B cell (primary cell): ENCODE results near the gene CCDC106. TPM values are rescaled to one million over a fixed set of nuclear protein-coding genes. Genes with fewer than 3 reads are reported as not detected.
A peak's percentile ranks its signal among the peaks of the same experiment; 100 is the strongest.

Source experiments
- ATAC-seq: fragments of 200-7000 bp; cut with Tn5 transposase; one replicate; pipeline ENCODE4 v1.10.0; 2021; ENCODE audit warnings: low read depth, mild to moderate bottlenecking, moderate number of reproducible peaks, moderate library complexity
- CTCF ChIA-PET: fragments of 350-600 bp; sonication (Branson Sonifier 250); formaldehyde crosslinking; loops from one replicate; lab custom pipeline; 2021; ENCODE audit warnings: antibody characterized with exemption, inconsistent platforms; lab: Charles Lee
- POLR2A ChIA-PET: fragments of 350-600 bp; sonication (Branson Sonifier 250); formaldehyde crosslinking; loops from one replicate; lab custom pipeline; 2021; ENCODE audit warnings: antibody characterized with exemption; lab: Charles Lee
- DNase-seq: peaks from one replicate; pipeline ENCODE4 v3.0.0; 2013
- H2AFZ ChIP-seq: 2 replicates; pipeline ENCODE4 v1.6.1; 2012; ENCODE audit warnings: mild to moderate bottlenecking, low read depth, low read length; ENCODE audit not compliant: insufficient read depth, poor library complexity, severe bottlenecking
- H3K27ac ChIP-seq, 2 donors: 1 replicate in 1 of 2; 2 replicates in 1 of 2; pipeline ENCODE4 v1.5.1; 2012 to 2013; ENCODE audit warnings: low read length in 2 of 2, mild to moderate bottlenecking in 2 of 2, moderate library complexity in 1 of 2
- H3K27me3 ChIP-seq, 4 experiments: fragments of 200-600 bp in 1 of 4; sonication (generic) in 1 of 4; replicated peaks in 1 of 4; 1 replicate in 2 of 4; 2 replicates in 2 of 4; pipeline versions ENCODE4 v1.6.1 to v1.7.0; 2013 to 2016; ENCODE audit warnings: low read length in 3 of 4, mild to moderate bottlenecking in 2 of 4, mixed read lengths in 1 of 4, moderate library complexity in 1 of 4; ENCODE audit not compliant: insufficient read depth in 4 of 4, control insufficient read depth in 3 of 4; ENCODE audit errors: control extremely low read depth in 1 of 4
- H3K36me3 ChIP-seq, 2 experiments: replicated peaks in 1 of 2; 1 replicate in 1 of 2; 2 replicates in 1 of 2; pipeline versions ENCODE4 v1.6.1 to v1.7.1; 2013; ENCODE audit warnings: low read length in 1 of 2; ENCODE audit not compliant: insufficient read depth in 2 of 2, control insufficient read depth in 1 of 2; ENCODE audit errors: control extremely low read depth in 1 of 2, extremely low read depth in 1 of 2
- H3K4me1 ChIP-seq, 2 donors: fragments of 200-600 bp in 1 of 2; sonication (generic) in 1 of 2; 1 replicate in 1 of 2; 2 replicates in 1 of 2; pipeline versions ENCODE4 v1.5.1 to v1.6.1; 2013 to 2017; ENCODE audit warnings: low read length in 2 of 2; ENCODE audit not compliant: control insufficient read depth in 2 of 2, insufficient read depth in 2 of 2
- H3K4me2 ChIP-seq: replicated peaks from 2 replicates; pipeline ENCODE3; 2012; ENCODE audit warnings: mild to moderate bottlenecking, low read depth, low read length; ENCODE audit not compliant: poor library complexity, severe bottlenecking
- H3K4me3 ChIP-seq, 5 experiments: fragments of 200-600 bp in 1 of 5; sonication (generic) in 1 of 5; 1 replicate in 3 of 5; 2 replicates in 2 of 5; pipeline versions ENCODE4 v1.5.1 to v1.7.0; 2011 to 2016; ENCODE audit warnings: low read length in 4 of 5, mild to moderate bottlenecking in 4 of 5, low read depth in 2 of 5, control low read depth in 1 of 5, moderate library complexity in 1 of 5; ENCODE audit not compliant: insufficient read depth in 1 of 5; ENCODE audit errors: control extremely low read depth in 1 of 5, extremely low read depth in 1 of 5
- H3K79me2 ChIP-seq: fragments of 200-600 bp; sonication (generic); one replicate; pipeline ENCODE4 v1.6.0; 2016; ENCODE audit warnings: low read length; ENCODE audit not compliant: control insufficient read depth, insufficient read depth
- H3K9ac ChIP-seq: fragments of 200-600 bp; sonication (generic); 2 replicates; pipeline ENCODE4 v1.6.1; 2017; ENCODE audit warnings: mild to moderate bottlenecking, low read length, moderate library complexity
- H3K9me3 ChIP-seq, 3 donors: one replicate each; pipeline versions ENCODE4 v1.6.1 to v1.7.1; 2013; ENCODE audit warnings: low read length in 2 of 3; ENCODE audit not compliant: control insufficient read depth in 2 of 3, insufficient read depth in 1 of 3; ENCODE audit errors: control extremely low read depth in 1 of 3
- H4K20me1 ChIP-seq: 2 replicates; pipeline ENCODE4 v1.6.0; 2012; ENCODE audit warnings: mild to moderate bottlenecking, low read length; ENCODE audit not compliant: insufficient read depth, control insufficient read depth, poor library complexity, severe bottlenecking
- H3K27ac Mint-ChIP-seq: one replicate; pipeline ENCODE4 v1.8.0; 2021; ENCODE audit warnings: mixed read lengths
- H3K27me3 Mint-ChIP-seq: one replicate; pipeline ENCODE4 v1.8.0; 2021; ENCODE audit warnings: mixed read lengths
- H3K4me1 Mint-ChIP-seq: one replicate; pipeline ENCODE4 v1.8.0; 2021; ENCODE audit warnings: mixed read lengths
- H3K4me3 Mint-ChIP-seq: one replicate; pipeline ENCODE4 v1.8.0; 2021; ENCODE audit warnings: mixed read lengths
- H3K9me3 Mint-ChIP-seq: one replicate; pipeline ENCODE4 v1.8.0; 2022; ENCODE audit warnings: mixed read lengths; ENCODE audit not compliant: insufficient read depth
- EZH2 ChIP-seq: IDR thresholded peaks from 2 replicates; pipeline ENCODE4 v1.6.1; 2012; ENCODE audit warnings: borderline replicate concordance, low read depth, mild to moderate bottlenecking, moderate library complexity, low read length; ENCODE audit not compliant: insufficient read depth, poor library complexity, severe bottlenecking
- WGBS: methylation state at CpG from one replicate; pipeline ENCODE4 v1.1.5; 2013; ENCODE audit warnings: missing lambda C conversion rate; ENCODE audit not compliant: insufficient coverage; 5-methylcytosine and 5-hydroxymethylcytosine counted together
- intact Hi-C: fragments of 100-400 bp; cut with micrococcal nuclease; formaldehyde crosslinking; loops from one replicate; pipeline ENCODE4 v1.10.0; 2022
- polyA plus RNA-seq: library from polyadenylated mRNA; depleted of rRNA; stranded (reverse); fragments of >200 nt; gene quantifications from 2 replicates; pipeline ENCODE4 v1.2.3, GENCODE V29; 2012
- total RNA-seq, 2 donors: library from RNA; stranded (reverse); fragments of 120-200 nt in 1 of 2; gene quantifications; 1 replicate in 1 of 2; 2 replicates in 1 of 2; pipeline versions ENCODE4 v1.2.3 to v1.2.4, GENCODE V29; 2013 to 2022
- TF ChIP-seq, protein P1 (sequence below): fragments of 200-600 bp; IDR thresholded peaks from one replicate; pipeline ENCODE4 v1.8.0; 2022; ENCODE audit warnings: antibody characterized with exemption, mild to moderate bottlenecking

CCDC106 gene
- total and polyA plus RNA-seq, 2 donors (not counting 1 experiment from before 2014, with no cell fraction given), result 25.2 to 52.1 TPM

DNA sequence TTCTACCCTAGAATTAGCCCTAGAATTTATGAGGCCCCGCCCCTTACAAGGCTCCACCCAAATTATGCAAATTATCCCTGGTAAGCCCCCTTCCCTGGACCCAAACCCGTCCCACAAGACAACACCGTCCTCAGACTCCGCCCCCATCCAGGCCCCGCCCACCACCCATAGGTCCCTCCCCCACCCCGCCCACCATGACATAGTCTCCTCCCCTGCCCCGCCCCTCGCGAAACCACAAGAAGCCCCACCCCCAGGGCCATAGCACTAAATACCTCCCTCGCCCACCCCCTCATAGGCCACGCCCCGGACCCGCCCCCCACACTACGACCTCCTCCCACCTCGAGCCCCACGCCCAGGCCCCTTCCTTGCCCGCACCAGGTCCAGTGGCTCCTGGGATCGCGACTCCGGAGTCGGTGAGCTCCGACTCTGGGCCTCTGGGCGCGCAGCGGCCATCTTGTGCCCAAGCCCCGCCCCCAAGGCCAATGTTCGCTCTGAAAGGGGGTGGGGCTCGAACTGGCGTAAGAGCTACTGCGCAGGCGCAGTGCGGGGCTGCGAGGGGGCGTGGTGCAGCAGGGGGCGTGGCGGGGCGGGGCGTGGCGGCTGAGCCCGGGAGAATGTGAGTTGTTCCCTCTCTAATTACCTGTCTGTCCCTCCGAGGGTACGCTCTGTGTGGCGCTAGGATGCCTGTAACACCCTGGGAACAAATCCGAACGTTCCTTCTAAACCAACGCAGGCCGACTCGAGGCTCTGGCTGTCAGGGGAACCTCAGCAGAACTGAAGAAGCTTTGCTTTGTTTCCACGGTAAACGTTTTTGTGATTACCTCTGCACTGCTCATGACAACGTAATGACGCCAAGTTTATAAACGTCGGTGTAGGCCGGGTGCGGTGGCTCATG is 23.7 kb upstream of the CCDC106 start, which contains the start of gene ZNF784:
Gene ZNF784 (minus strand): TSS at position 458 of the 895 bp plus-strand sequence. CDS start 5 bp downstream, at position 453.
- H3K27ac Mint-ChIP-seq, result peak within 1 kb of the TSS; percentile 99
- H3K4me2 ChIP-seq, result peak within 1 kb of the TSS; percentile 81
- H4K20me1 ChIP-seq, result peaks cover 7% of the 10 kb centered on the region
- H3K79me2 ChIP-seq, result peaks cover 8% of the 10 kb centered on the region
- ChIA-PET CTCF (interaction anchor here (0.6 to 3.8 kb wide), 15 partner anchors 9 to 483 kb away, joined by 3 to 27 read pairs (median 5); partner anchors contain the start of genes FIZ1, ZNF628 and ZNF865), POLR2A (interaction anchor here (0.5 to 2.4 kb wide), 18 partner anchors 8 to 496 kb away, joined by 3 to 58 read pairs (median 5); partner anchors contain the start of genes CCDC106, FIZ1, U2AF2 and UBE2S)
- peaks cover 10 to 14% of the 10 kb centered on the region in 2 donors for H3K4me1 ChIP-seq
- H3K9ac ChIP-seq, result peak within 1 kb of the TSS; percentile 85
- peak within 1 kb of the TSS in 4 of 5 experiments; percentile 47 to 84 (median 69) for H3K4me3 ChIP-seq
- H2AFZ ChIP-seq, result peak within 1 kb of the TSS; percentile 82
- H3K4me3 Mint-ChIP-seq, result peak within 1 kb of the TSS; percentile 95
- peak; percentile 97 for DNase-seq
- under 1% methylated on average over 49 of the region's 56 CpGs for WGBS
- H3K36me3 ChIP-seq, result peaks cover 0 to 6% of the 10 kb centered on the region in 2 experiments
- TF ChIP-seq, protein P1, sequence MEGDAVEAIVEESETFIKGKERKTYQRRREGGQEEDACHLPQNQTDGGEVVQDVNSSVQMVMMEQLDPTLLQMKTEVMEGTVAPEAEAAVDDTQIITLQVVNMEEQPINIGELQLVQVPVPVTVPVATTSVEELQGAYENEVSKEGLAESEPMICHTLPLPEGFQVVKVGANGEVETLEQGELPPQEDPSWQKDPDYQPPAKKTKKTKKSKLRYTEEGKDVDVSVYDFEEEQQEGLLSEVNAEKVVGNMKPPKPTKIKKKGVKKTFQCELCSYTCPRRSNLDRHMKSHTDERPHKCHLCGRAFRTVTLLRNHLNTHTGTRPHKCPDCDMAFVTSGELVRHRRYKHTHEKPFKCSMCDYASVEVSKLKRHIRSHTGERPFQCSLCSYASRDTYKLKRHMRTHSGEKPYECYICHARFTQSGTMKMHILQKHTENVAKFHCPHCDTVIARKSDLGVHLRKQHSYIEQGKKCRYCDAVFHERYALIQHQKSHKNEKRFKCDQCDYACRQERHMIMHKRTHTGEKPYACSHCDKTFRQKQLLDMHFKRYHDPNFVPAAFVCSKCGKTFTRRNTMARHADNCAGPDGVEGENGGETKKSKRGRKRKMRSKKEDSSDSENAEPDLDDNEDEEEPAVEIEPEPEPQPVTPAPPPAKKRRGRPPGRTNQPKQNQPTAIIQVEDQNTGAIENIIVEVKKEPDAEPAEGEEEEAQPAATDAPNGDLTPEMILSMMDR, result no peak
- TF ChIP-seq EZH2, result no peak
- H3K27ac ChIP-seq, result peak within 1 kb of the TSS; percentile 87
- intact Hi-C loops, result loop anchor here (1.0 to 10.0 kb wide), 9 partner anchors 8 to 520 kb away; partner anchors contain the start of genes FIZ1, ISOC2, UBE2S and ZNF444
- ATAC-seq, result peak; percentile 86
- H3K9me3 Mint-ChIP-seq, result no peaks in the 10 kb centered on the region
- peaks cover 18% of the 10 kb centered on the region for H3K4me1 Mint-ChIP-seq
- no peaks in the 10 kb centered on the region for H3K27me3 Mint-ChIP-seq
- no peaks in the 10 kb centered on the region for H3K9me3 ChIP-seq
- H3K27me3 ChIP-seq, result no peaks in the 10 kb centered on the region
